Testis (tissue), 3 donors: ENCODE data around the gene FYTTD1. TPM values are rescaled to one million over a fixed set of nuclear protein-coding genes. Genes with fewer than 3 reads are reported as not detected.

Experiments used
- DNase-seq: peaks from one replicate; pipeline ENCODE4 v3.0.0-alpha.2; 2019
- H3K27ac ChIP-seq, 2 donors: fragments of 200-600 bp; sonication (generic); one replicate each; pipeline ENCODE4 v1.5.1; 2019
- H3K27me3 ChIP-seq: fragments of 200-600 bp; sonication (generic); one replicate; pipeline ENCODE4 v1.5.1; 2019
- H3K36me3 ChIP-seq: fragments of 200-600 bp; sonication (generic); one replicate; pipeline ENCODE4 v1.5.1; 2017; ENCODE audit warnings: low read depth; ENCODE audit errors: missing control alignments
- H3K4me1 ChIP-seq: fragments of 200-600 bp; sonication (generic); one replicate; pipeline ENCODE4 v1.5.1; 2019
- H3K4me3 ChIP-seq, 2 donors: fragments of 200-600 bp; sonication (generic); one replicate each; pipeline ENCODE4 v1.5.1; 2017 to 2019
- H3K9me3 ChIP-seq: fragments of 200-600 bp; sonication (generic); one replicate; pipeline ENCODE4 v1.5.1; 2017
- POLR2A ChIP-seq: fragments of 450-650 bp; IDR thresholded peaks from one replicate; pipeline ENCODE4 v1.6.1; 2017; ENCODE audit warnings: antibody characterized with exemption, mild to moderate bottlenecking, moderate library complexity
- WGBS, 2 donors: methylation state at CpG; one replicate each; pipeline ENCODE4 v1.1.5; 2018; 5-methylcytosine and 5-hydroxymethylcytosine counted together
- intact Hi-C: fragments of 100-400 bp; cut with DNase I; formaldehyde crosslinking; loops from one replicate; pipeline ENCODE4 v1.15.1; 2023; ENCODE audit warnings: low total_unique reads
- polyA plus RNA-seq: library from polyadenylated mRNA; stranded (reverse); fragments of 350-450 nt; fragmentation: Illumina TruSeq; extraction: RNeasy Lipid Tissue Mini Kit (QIAGEN cat#74804); gene quantifications from one replicate; pipeline ENCODE4 v1.2.3, GENCODE V29; 2014; ENCODE audit warnings: low read depth, low replicate concordance; ENCODE audit not compliant: insufficient read depth
- total RNA-seq, 2 donors: library from RNA; depleted of rRNA; stranded (reverse); fragments of >200 nt; gene quantifications; one replicate each; pipeline ENCODE4 v1.2.3, GENCODE V29; 2016
- TF ChIP-seq, protein P1 (sequence below), 3 experiments: fragments of 450-650 bp in 2 of 3; fragments of 200-600 bp in 1 of 3; sonication (generic) in 1 of 3; IDR thresholded peaks; one replicate each; pipeline ENCODE4 v1.5.1; 2016 to 2019; ENCODE audit warnings: antibody characterized with exemption in 3 of 3, mild to moderate bottlenecking in 2 of 3, moderate library complexity in 1 of 3

The FYTTD1 gene
- total and polyA plus RNA-seq, 3 donors from 2014 or later: 79.5 to 83.6 (median 80.5) TPM

DNA sequence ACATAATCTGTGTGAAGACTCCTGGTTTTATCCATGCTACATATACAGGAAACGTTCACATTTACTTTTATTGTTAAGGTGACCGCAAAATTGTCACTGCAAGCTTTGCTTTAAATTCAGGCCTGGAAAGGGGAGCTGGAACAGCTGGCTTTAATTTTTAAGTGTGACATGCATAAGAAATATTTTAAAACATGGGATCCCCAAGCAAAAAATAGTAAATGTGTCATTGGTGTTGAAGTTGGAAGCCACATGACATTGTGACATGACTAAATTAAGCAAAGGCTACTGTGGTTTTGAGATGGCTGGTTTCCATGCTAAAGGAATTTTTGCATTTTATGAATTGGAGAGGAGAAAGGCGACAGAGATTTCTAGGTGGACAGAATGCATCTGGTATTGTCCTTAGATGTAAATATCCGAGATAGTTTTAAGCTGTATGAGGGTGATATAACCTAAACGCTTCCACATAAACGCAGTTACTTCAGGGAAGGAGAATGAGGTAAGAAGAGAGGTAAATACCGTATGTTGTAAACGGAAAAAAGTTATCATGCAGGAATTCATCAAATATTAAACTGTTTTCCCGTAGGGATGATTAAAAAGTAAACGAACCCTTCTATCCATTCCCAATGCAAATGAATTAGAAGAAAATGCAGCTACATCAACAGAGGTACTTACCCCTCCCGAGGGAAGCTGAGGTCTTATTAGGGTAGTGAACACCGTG lies 927 bp upstream of the FYTTD1 start:
- DNase-seq: no peak
- no peaks in the 10 kb centered on the region for H3K27me3 ChIP-seq
- H3K9me3 ChIP-seq: no peaks in the 10 kb centered on the region
- peak overlapping the region; percentile 98 for H3K27ac ChIP-seq
- 16 to 20% methylated on average over 12 of the region's 12 CpGs for WGBS, 2 donors
- peak overlapping the region; percentile 84 to 95 for H3K4me3 ChIP-seq
- intact Hi-C loops: no loop called here
- no peaks in the 10 kb centered on the region for H3K36me3 ChIP-seq
- TF ChIP-seq, protein P1, sequence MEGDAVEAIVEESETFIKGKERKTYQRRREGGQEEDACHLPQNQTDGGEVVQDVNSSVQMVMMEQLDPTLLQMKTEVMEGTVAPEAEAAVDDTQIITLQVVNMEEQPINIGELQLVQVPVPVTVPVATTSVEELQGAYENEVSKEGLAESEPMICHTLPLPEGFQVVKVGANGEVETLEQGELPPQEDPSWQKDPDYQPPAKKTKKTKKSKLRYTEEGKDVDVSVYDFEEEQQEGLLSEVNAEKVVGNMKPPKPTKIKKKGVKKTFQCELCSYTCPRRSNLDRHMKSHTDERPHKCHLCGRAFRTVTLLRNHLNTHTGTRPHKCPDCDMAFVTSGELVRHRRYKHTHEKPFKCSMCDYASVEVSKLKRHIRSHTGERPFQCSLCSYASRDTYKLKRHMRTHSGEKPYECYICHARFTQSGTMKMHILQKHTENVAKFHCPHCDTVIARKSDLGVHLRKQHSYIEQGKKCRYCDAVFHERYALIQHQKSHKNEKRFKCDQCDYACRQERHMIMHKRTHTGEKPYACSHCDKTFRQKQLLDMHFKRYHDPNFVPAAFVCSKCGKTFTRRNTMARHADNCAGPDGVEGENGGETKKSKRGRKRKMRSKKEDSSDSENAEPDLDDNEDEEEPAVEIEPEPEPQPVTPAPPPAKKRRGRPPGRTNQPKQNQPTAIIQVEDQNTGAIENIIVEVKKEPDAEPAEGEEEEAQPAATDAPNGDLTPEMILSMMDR (IDR thresholded peaks at IDR 0.05): no peak
- no peak for TF ChIP-seq POLR2A
- peaks cover 14% of the 10 kb centered on the region for H3K4me1 ChIP-seq

GRCh38 chr3:197749315-197749600 lies 425 bp upstream of the FYTTD1 start:
- intact Hi-C loops: no loop called here
- Histone ChIP-seq H3K4me3 (peak overlapping the region; percentile 84 to 95), H3K4me1 (peaks cover 14% of the 10 kb centered on the region), H3K27me3 (no peaks in the 10 kb centered on the region), H3K9me3 (no peaks in the 10 kb centered on the region), H3K36me3 (no peaks in the 10 kb centered on the region), H3K27ac (peak overlapping the region; percentile 98)
- TF ChIP-seq, protein P1 (IDR thresholded peaks at IDR 0.05): no peak
- TF ChIP-seq POLR2A: no peak
- WGBS, 2 donors: 0 to 1% methylated on average over 10 to 18 of the region's 18 CpGs
- peak; percentile 71 for DNase-seq

DNA sequence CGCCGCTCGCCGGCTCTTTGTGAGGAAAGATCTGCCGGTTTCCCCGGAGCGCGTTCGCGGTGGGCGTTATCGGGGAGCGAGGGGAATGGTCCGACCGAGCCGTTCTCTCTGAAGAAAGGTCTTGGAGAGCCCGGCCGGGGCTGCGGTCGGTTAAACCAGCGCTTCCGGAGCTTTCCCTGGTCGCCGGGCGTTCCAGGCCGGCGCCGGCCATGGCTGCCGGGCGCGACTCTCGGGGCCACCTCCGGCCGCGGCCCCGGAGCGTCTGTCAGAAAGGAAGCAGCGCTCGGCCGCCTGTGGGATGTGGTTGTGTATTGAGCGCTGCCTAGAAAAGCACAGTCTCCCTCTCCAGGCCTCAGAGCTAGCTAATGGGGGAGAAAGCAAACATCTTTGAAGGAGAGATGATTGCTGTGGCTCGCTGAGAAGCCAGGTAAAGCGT lies 731 bp downstream of the FYTTD1 start:
- intact Hi-C loops: no loop called here
- TF ChIP-seq POLR2A: no peak
- peak; percentile 69 for DNase-seq
- H3K9me3 ChIP-seq: no peaks in the 10 kb centered on the region
- H3K27me3 ChIP-seq: no peaks in the 10 kb centered on the region
- H3K4me1 ChIP-seq: peaks cover 14% of the 10 kb centered on the region
- H3K4me3 ChIP-seq: peak overlapping the region; percentile 84 to 95
- H3K27ac ChIP-seq: peak overlapping the region; percentile 98
- H3K36me3 ChIP-seq: no peaks in the 10 kb centered on the region
- 0% methylated on average over 17 to 43 of the region's 43 CpGs for WGBS, 2 donors

DNA sequence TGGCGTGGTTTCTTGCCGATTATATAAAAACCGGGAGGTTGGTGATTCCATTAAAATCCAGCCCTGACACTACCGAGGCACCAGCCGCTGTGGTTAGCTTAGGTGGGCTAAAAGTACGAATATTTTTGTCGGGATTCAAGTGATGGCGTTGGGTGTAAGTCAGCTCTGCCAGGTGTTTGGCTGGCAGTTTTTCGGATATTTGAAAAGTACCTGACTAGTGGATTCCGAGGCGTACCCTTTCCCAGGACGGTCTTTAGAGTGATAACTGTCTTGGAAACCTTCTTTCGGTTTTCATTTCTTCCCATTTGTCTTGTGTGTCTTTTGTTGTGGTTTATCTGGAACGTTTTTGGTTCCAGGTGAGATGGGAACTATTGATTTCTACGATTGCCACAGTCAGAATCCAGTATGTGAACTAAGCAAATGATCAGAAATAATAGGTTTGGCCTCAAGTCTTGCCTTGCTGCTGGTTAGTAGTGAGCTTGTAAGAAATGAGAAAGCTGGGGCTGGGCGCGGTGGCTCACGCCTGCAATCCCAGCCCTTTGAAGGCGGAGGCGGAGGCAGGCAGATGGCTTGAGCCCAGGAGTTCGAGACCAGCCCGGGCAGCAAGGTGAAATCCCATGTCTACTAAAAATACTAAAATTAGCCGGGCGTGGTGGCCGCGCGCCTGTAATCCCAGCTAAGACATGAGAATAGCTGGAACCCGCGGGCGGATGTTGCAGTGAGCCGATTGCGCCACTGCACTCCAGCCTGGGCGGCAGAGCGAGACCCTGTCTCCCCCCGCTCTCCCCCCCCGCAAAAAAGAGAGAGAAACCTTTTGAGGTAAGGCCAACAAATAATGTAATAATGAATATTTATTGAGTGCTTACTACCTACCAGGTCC lies 1.4 kb downstream of the FYTTD1 start:
- peak; percentile 73 for DNase-seq
- H3K4me1 ChIP-seq: peaks cover 14% of the 10 kb centered on the region
- no peaks in the 10 kb centered on the region for H3K36me3 ChIP-seq
- peak overlapping the region; percentile 98 for H3K27ac ChIP-seq
- WGBS, 2 donors: 5 to 8% methylated on average over 36 of the region's 36 CpGs
- intact Hi-C loops: no loop called here
- H3K4me3 ChIP-seq: peak overlapping the region; percentile 84 to 95
- H3K27me3 ChIP-seq: no peaks in the 10 kb centered on the region
- TF ChIP-seq, protein P1 (IDR thresholded peaks at IDR 0.05): no peak
- TF ChIP-seq POLR2A: no peak
- no peaks in the 10 kb centered on the region for H3K9me3 ChIP-seq

GRCh38 chr3:197752107-197752506 lies 2.4 kb downstream of the FYTTD1 start:
- H3K9me3 ChIP-seq: no peaks in the 10 kb centered on the region
- H3K4me3 ChIP-seq: peak overlapping the region in 1 of 2 donors; percentile 95
- peak; percentile 58 for DNase-seq
- peak overlapping the region; percentile 98 for H3K27ac ChIP-seq
- no peaks in the 10 kb centered on the region for H3K27me3 ChIP-seq
- TF ChIP-seq, protein P1 (IDR thresholded peaks at IDR 0.05): no peak
- no peak for TF ChIP-seq POLR2A
- no peaks in the 10 kb centered on the region for H3K36me3 ChIP-seq
- intact Hi-C loops: no loop called here
- 55 to 60% methylated on average over 5 of the region's 5 CpGs for WGBS, 2 donors
- peaks cover 8% of the 10 kb centered on the region for H3K4me1 ChIP-seq
